ENCODE measurements around the gene FKBP7.
"Not testable (repeated sequence)": the region's sequence is repeated elsewhere in the genome, so short reads cannot be mapped to it uniquely, and the experiment has no call there.

Gene FKBP7

DNA sequence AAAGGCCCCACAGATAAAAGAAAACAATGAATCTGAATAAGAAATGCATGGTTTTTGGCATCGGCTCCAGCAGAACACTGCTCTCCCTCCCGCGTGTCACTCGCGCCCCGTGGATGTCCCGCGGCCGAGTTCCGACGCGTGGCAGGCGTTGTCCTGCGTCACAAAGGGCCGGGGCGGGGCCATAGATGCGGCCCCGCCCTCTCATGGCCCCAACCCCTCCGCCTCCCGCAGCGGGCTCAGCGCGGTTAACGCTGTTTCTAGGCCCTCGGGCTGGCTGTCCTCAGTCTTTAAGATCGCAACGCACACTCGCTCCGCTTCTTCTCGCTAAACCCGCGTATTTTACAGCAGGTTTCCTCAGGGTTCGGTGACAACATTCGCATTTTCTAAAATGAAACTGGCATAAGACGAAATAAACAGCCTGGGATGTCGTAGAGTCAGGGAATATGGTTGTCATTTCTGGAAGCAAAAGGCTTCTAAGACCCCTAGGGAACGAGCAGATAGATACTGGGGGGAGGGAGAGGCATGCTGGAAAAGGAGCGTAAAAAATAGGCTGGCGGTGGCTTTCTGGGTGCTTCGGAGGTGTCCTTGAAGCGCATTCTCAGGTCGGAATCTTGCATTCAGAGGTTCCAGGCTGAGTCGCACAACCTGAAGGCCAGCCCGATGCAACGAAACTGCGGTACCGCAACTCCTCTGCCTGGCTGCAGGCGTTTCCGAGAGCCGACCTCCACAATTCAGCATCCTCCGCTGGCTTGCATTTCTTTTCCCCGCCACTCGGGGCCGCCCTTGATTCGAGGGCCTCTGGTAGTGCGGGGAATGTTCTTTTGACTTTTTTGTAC is at the start of gene FKBP7:
Gene FKBP7 (minus strand): TSS at position 162 of the 836 bp plus-strand sequence. CDS start 101 bp downstream, at position 61.
- peak; percentile 92 for DNase-seq (ENCODE audit: low spot score)

DNA sequence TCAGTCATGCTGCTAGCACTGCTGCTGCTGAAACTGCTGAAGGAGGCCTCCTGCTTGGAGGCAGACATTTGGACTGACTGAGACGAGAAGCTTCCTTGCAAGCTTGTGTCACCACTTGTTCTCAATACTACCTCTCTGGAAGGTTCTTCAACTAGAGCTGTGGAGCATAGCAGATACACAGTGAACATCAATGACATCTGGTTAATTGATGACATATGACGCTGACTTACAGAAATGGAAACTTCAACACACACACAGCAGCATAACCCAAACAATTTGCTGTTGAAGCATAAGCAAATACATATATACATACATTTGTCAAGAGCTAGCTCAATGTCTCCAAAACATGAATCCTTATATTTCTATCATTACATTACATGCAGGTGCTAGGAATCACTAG is 49.2 kb upstream of the FKBP7 start:
- DNase-seq (ENCODE audit: low spot score), result no peak

DNA sequence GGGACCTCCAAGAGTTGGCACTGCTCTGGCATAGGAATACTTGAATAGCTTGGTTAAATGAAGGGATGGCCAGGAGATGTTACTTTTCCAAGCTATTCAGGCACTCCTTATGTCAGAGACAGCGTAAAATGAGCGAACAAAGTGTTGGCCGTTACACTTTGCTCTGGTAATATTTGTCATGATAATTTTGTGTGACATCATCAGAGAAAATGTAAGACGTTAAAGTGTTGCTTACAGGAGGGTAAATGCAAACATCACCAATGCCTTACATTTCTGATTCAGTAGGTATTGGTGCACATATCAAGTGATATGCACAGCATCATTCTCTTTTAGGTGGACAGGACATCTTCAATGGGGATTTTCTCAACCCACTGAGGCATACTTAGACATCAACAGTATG is 47.9 kb upstream of the FKBP7 start:
- no peak for DNase-seq (ENCODE audit: low spot score)

DNA sequence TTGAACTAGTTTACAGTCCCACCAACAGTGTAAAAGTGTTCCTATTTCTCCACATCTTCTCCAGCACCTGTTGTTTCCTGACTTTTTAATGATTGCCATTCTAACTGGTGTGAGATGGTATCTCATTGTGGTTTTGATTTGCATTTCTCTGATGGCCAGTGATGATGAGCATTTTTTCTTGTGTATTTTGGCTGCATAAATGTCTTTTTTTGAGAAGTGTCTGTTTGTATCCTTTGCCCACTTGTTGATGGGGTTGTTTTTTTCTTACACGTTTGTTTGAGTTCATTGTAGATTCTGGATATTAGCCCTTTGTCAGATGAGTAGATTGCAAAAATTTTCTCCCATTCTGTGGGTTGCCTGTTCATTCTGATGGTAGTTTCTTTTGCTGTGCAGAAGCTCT is 47.1 kb upstream of the FKBP7 start:
- not testable (repeated sequence) for DNase-seq (ENCODE audit: low spot score)

DNA sequence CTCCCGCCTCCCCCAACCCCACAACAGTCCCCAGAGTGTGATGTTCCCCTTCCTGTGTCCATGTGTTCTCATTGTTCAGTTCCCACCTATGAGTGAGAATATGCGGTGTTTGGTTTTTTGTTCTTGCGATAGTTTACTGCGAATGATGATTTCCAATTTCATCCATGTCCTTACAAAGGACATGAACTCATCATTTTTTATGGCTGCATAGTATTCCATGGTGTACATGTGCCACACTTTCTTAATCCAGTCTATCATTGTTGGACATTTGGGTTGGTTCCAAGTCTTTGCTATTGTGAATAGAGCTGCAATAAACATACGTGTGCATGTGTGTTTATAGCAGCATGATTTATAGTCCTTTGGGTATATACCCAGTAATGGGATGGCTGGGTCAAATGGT is 46.6 kb upstream of the FKBP7 start:
- not testable (repeated sequence) for DNase-seq (ENCODE audit: low spot score)

- peak; percentile 17 for DNase-seq (ENCODE audit: low spot score)
Measured at GRCh38 chr2:178523596-178524134, 45.3 kb upstream of the FKBP7 start.

DNA sequence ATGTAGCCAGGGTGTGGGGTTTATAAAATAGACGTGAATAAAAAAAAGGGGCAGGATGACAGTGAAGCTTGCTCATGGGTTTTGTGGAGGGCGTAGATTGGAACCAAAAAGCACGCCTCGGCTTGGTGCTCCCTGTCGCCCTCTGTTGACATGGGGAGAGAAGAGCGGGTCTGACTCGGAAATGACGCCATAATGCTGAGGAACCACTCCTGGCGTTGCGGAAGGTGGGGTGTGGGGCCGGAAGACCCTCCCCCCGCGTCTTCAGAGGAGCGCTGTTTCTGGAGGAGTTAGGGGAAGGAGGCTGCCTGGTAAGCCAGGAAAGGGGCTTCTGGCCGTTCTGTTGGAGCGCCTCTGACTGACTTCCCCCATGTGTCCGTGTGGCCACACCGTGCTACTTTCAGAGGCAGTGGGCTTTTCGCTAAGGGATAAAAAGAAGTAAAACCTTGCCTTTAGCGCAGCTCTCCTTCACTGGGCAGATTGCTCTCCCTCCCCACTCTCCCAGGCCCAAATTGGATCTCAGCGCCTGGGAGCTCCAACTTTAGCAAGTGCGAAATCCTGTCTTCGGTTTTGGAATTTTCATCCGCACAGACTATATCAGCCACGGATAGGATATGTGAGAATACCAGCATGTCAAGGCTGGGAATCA is 44.7 kb upstream of the FKBP7 start:
- peak; percentile 81 for DNase-seq (ENCODE audit: low spot score)

- no peak for DNase-seq (ENCODE audit: low spot score)
Measured at GRCh38 chr2:178521304-178522150, 43.1 kb upstream of the FKBP7 start.

GRCh38 chr2:178517496-178517895 is 39.1 kb upstream of the FKBP7 start:
- DNase-seq (ENCODE audit: low spot score), result no peak

DNA sequence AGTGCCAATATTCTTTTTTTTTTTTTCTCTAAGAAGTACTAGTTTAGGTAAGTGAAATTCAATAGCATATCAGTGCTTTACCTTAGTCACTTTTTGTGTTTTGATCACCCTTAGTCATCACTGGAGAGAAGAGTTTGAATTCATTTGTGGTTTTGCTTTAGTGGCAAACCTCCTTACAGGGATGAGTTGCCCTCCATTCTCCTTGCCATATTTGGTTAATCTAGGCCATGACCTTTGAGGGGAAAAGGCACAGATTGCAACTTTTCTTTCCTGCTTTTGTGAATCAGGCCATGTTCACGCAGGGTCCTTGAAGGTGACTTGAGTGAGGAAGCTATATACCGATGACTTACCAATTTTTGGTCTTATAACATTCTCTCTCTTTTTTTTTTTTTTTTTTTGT is 36.3 kb upstream of the FKBP7 start:
- no peak for DNase-seq (ENCODE audit: low spot score)

- no peak for DNase-seq (ENCODE audit: low spot score)
Measured at GRCh38 chr2:178513876-178514275, 35.5 kb upstream of the FKBP7 start.

GRCh38 chr2:178512484-178512883 is 34.1 kb upstream of the FKBP7 start:
- no peak for DNase-seq (ENCODE audit: low spot score)

GRCh38 chr2:178510384-178510783 is 32.0 kb upstream of the FKBP7 start:
- DNase-seq (ENCODE audit: low spot score), result no peak

DNA sequence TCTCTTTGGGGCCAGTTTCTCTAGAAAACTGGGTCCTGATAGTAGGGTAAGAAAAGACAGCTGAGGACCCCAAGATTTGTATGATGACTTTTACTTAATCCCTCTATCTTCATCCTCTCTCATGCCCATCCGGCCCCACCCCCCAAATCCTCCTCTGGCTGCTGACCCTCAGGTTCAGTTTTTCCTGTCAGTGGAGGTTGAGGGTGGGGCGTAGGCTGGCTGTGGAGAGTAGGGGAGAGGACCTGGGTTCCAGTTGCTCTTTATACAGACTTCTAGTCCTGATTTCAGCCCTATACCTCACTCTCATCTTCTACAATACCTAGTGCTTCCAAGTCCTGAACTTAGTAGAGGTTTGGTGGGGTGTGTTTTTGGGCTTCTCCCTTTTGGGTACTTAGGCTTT is 30.2 kb upstream of the FKBP7 start:
- DNase-seq (ENCODE audit: low spot score), result no peak

DNA sequence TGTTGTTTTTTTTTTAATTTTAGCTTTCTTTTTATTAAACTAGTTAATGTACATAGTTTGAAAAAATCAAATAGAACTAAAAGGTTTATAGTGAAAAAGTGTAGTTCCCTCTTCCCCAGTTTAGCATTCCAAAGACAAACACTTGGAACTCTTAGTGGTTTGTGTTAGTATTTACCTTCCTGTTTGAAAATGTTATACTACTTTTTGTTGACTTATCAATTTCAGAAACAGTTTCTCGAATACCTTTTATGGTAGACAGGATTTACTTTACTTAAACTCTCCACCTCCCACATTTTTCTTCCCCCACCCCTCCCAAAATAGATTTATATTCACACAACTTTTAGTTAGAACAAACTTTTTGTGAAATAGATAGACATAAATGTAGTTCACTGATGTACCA is 28.5 kb upstream of the FKBP7 start:
- DNase-seq (ENCODE audit: low spot score), result no peak

- DNase-seq (ENCODE audit: low spot score), result no peak
Measured at GRCh38 chr2:178506524-178506923, 28.1 kb upstream of the FKBP7 start.

DNA sequence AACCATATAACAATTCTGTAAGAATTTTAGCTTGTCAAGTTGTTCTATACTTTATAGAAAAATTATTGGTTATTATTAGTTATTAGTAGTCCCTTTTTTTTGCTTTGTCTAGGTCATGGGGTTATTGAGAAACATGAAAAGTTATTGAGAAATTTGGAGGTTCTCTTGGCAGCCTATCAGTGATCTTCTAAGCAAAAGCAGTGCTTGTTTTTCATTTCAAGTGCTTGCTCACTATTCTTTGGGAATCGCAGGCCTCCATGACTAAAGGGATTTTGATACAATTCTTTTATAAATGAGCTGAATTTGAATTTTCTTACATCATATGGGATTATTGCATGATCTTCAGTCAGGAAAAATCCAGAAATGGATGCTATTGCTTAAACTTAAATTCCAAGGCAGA is 27.7 kb upstream of the FKBP7 start:
- no peak for DNase-seq (ENCODE audit: low spot score)

GRCh38 chr2:178502751-178503150 is 24.4 kb upstream of the FKBP7 start:
- no peak for DNase-seq (ENCODE audit: low spot score)

GRCh38 chr2:178499640-178500039 is 21.2 kb upstream of the FKBP7 start:
- DNase-seq (ENCODE audit: low spot score), result no peak

GRCh38 chr2:178498137-178498536 is 19.7 kb upstream of the FKBP7 start:
- DNase-seq (ENCODE audit: low spot score), result no peak

- no peak for DNase-seq (ENCODE audit: low spot score)
Measured at GRCh38 chr2:178496049-178496448, 17.6 kb upstream of the FKBP7 start.

- no peak for DNase-seq (ENCODE audit: low spot score)
Measured at GRCh38 chr2:178491612-178492011, 13.2 kb upstream of the FKBP7 start.

All from pons (tissue), 1 donor.